Activated naive CD8-positive, alpha-beta T cell treated with anti-CD3 and anti-CD28 coated beads, Interleukin-2, amount 50 U/mL, for 24 hours (primary cell): ENCODE measurements around the gene AHDC1.
"Not testable (repeated sequence)": the region's sequence is repeated elsewhere in the genome, so short reads cannot be mapped to it uniquely, and the experiment has no call there.

Source experiments
- ATAC-seq: fragments of 150-1000 bp; cut with Tn5 transposase; one replicate; pipeline ENCODE4 v1.10.0; 2021
- DNase-seq: peaks from one replicate; pipeline ENCODE4 v3.0.0; 2021
- H3K27ac Mint-ChIP-seq: one replicate; pipeline ENCODE4 v1.8.0; 2021; ENCODE audit warnings: mild to moderate bottlenecking, mixed read lengths
- H3K27me3 Mint-ChIP-seq: one replicate; pipeline ENCODE4 v1.8.0; 2021; ENCODE audit warnings: mixed read lengths
- H3K36me3 Mint-ChIP-seq: one replicate; pipeline ENCODE4 v1.8.0; 2021; ENCODE audit warnings: low read depth, mixed read lengths
- H3K4me1 Mint-ChIP-seq: one replicate; pipeline ENCODE4 v1.8.0; 2021; ENCODE audit warnings: mixed read lengths
- H3K4me3 Mint-ChIP-seq: one replicate; pipeline ENCODE4 v1.8.0; 2021; ENCODE audit warnings: mild to moderate bottlenecking, moderate library complexity, mixed read lengths
- H3K9me3 Mint-ChIP-seq: one replicate; pipeline ENCODE4 v1.8.0; 2021; ENCODE audit warnings: mixed read lengths

Gene AHDC1

GRCh38 chr1:27545271-27545670 lies 58.7 kb downstream of the AHDC1 start:
- H3K9me3 Mint-ChIP-seq: no peaks in the 10 kb centered on the region
- H3K27ac Mint-ChIP-seq: no peak overlapping the region
- peaks cover under 1% of the 10 kb centered on the region for H3K36me3 Mint-ChIP-seq
- H3K4me3 Mint-ChIP-seq: no peak overlapping the region
- no peaks in the 10 kb centered on the region for H3K27me3 Mint-ChIP-seq
- H3K4me1 Mint-ChIP-seq: peaks cover 14% of the 10 kb centered on the region
- DNase-seq: no peak
- ATAC-seq: no peak

DNA sequence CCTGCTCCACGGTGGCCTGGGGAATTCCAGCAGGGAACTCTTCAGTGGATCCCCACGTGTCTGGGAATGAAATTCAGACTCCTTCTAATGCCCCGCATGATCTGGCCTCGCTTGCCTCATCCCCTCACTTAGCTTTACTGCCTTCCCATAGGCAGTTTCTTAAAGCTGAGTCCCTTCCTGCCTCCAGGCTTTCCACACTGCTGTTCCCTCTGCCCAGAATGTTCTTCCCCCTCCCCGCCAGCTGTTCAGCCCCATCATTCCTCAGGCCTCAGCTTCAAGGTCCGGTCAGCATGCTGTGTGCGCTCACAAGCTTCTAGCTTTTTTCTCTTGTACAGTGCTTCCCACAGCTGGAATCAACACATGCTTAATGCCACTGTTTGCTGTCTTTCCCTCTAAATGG lies 59.1 kb downstream of the AHDC1 start:
- H3K27me3 Mint-ChIP-seq: no peaks in the 10 kb centered on the region
- H3K9me3 Mint-ChIP-seq: no peaks in the 10 kb centered on the region
- H3K4me3 Mint-ChIP-seq: no peak overlapping the region
- no peak overlapping the region for H3K27ac Mint-ChIP-seq
- peaks cover 14% of the 10 kb centered on the region for H3K4me1 Mint-ChIP-seq
- peaks cover 1% of the 10 kb centered on the region for H3K36me3 Mint-ChIP-seq
- DNase-seq: no peak
- ATAC-seq: no peak

DNA sequence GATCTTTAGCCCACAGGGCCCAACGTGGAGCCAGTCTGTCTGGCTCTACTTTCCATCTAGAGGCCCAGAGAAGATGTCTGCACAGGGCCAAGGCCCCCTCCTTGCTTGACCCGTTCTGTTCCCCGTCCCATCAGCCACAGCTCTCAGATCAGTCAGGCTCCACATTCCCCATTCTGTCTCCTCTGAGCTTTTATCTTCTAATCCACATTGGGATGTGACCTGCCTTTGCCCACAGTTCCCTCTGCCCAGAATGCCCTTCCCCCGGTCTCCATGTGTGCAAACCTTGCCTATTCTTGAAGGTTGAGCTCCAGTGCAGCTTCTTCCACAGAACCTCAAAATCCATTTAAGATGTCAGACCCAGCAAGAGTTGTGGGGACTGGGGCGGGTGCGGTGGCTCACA lies 60.7 kb downstream of the AHDC1 start:
- H3K36me3 Mint-ChIP-seq: peaks cover 1% of the 10 kb centered on the region
- H3K9me3 Mint-ChIP-seq: no peaks in the 10 kb centered on the region
- no peak for DNase-seq
- no peak overlapping the region for H3K27ac Mint-ChIP-seq
- no peak for ATAC-seq
- no peak overlapping the region for H3K4me3 Mint-ChIP-seq
- peaks cover 14% of the 10 kb centered on the region for H3K4me1 Mint-ChIP-seq
- no peaks in the 10 kb centered on the region for H3K27me3 Mint-ChIP-seq

DNA sequence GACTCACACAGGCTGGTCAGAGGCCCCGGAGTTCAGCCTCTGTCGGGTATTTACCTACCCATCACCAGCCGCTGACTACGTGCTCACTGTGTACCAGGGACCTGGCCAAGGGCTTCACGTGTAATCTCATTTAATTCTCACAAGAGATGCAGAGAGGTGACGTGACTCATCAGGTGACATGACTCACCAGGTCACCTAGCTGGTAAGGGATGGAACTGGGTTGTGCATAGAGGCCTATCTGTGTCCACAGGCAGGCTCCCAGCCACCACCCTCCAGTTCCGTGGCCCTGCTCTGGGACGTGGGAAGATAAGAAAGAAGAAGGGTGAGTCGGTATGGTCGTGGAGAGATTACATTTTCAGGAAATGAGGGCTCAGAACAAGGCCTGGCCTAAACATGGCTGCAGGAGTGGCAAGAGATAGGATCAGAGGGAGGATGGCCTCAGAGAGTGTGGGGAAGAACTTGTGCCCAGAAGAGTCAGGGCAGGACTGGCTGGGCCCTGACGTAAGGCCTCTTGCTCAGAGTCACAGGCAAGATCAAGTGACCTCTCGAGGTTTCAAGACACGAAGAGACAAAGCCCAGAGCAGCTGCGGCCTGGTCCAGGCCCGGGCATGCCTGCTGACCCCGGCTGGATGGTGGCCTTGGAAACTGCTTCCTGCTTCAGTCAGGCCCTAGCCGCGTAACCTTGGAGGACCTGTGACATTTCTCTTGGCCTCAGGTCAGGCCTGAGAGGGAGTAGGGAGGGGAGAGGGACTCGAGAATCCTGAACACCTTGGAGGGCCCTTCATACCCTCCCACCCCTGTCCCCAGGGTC lies 61.3 kb downstream of the AHDC1 start:
- ATAC-seq (peak; percentile 92), DNase-seq (peak; percentile 29)
- H3K9me3 Mint-ChIP-seq: no peaks in the 10 kb centered on the region
- H3K4me3 Mint-ChIP-seq: no peak overlapping the region
- no peaks in the 10 kb centered on the region for H3K27me3 Mint-ChIP-seq
- peaks cover 14% of the 10 kb centered on the region for H3K4me1 Mint-ChIP-seq
- peak overlapping the region; percentile 52 for H3K27ac Mint-ChIP-seq
- H3K36me3 Mint-ChIP-seq: peaks cover 1% of the 10 kb centered on the region

- H3K4me3 Mint-ChIP-seq: no peak overlapping the region
- H3K27me3 Mint-ChIP-seq: no peaks in the 10 kb centered on the region
- peaks cover 14% of the 10 kb centered on the region for H3K4me1 Mint-ChIP-seq
- no peaks in the 10 kb centered on the region for H3K9me3 Mint-ChIP-seq
- ATAC-seq (no peak), DNase-seq (no peak)
- peaks cover 1% of the 10 kb centered on the region for H3K36me3 Mint-ChIP-seq
- no peak overlapping the region for H3K27ac Mint-ChIP-seq
These were observed 63.8 kb downstream of the AHDC1 start for GRCh38 chr1:27539901-27540861.

- H3K36me3 Mint-ChIP-seq: peaks cover 1% of the 10 kb centered on the region
These were observed 65.2 kb downstream of the AHDC1 start for GRCh38 chr1:27538793-27539192.

DNA sequence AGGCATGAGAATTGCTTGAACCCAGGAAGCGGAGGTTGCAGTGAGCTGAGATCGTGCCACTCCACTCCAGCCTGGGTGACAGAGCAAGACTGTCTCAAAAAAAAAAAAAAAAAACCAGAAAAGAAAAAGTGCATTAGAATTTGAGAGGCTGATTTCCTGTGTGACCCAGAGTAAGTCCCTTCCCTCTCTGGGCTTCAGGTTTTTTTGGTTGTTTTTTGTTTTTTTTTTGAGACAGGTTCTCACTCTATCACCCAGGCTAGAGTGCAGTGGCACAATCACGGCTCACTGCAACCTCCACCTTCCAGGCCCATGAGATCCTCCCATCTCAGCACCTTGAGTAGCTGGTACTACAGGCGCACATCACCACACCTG lies 65.7 kb downstream of the AHDC1 start:
- H3K9me3 Mint-ChIP-seq, H3K4me3 Mint-ChIP-seq, H3K27ac Mint-ChIP-seq, DNase-seq, ATAC-seq, H3K27me3 Mint-ChIP-seq, H3K36me3 Mint-ChIP-seq: not testable (repeated sequence)
- peaks cover 12% of the 10 kb centered on the region for H3K4me1 Mint-ChIP-seq

More at GRCh38 chr1:27538793-27539192, 65.2 kb downstream of the AHDC1 start:
- Mint-ChIP-seq H3K9me3 (no peaks in the 10 kb centered on the region), H3K4me1 (peaks cover 14% of the 10 kb centered on the region), H3K27me3 (no peaks in the 10 kb centered on the region), H3K4me3 (no peak overlapping the region), H3K27ac (no peak overlapping the region)
- DNase-seq (no peak), ATAC-seq (no peak)

DNA sequence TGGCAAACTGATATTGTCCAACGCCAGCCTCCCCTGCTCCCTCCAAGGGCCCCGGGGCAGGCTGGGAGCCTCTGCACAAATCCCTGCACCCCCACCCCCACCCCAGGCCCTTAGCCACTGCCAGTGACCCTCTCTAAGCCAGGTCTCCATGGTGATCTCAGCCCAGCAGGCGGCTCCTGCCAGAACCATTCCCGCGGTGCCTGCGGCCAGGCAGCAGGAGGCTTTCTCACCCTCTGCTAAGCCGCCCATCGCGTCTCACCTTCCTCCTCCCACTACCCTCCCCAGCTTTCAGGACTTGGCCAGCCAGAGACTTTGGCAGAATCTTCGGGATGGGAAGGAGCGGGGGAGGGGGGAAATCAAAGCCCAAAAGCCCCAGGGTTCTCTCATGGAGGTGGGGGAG lies 67.2 kb downstream of the AHDC1 start:
- Mint-ChIP-seq H3K27me3 (no peaks in the 10 kb centered on the region), H3K27ac (no peak overlapping the region)
- no peak for DNase-seq

GRCh38 chr1:27536010-27536757 lies 67.8 kb downstream of the AHDC1 start:
- Mint-ChIP-seq H3K27ac (no peak overlapping the region), H3K4me3 (no peak overlapping the region), H3K4me1 (peaks cover 10% of the 10 kb centered on the region), H3K36me3 (peaks cover 1% of the 10 kb centered on the region), H3K9me3 (no peaks in the 10 kb centered on the region), H3K27me3 (no peaks in the 10 kb centered on the region)
- no peak for ATAC-seq
- no peak for DNase-seq

More for the DNA sequence above, 67.2 kb downstream of the AHDC1 start:
- H3K4me1 Mint-ChIP-seq: peaks cover 8% of the 10 kb centered on the region
- H3K36me3 Mint-ChIP-seq: peaks cover 1% of the 10 kb centered on the region
- H3K9me3 Mint-ChIP-seq: no peaks in the 10 kb centered on the region
- H3K4me3 Mint-ChIP-seq: no peak overlapping the region
- no peak for ATAC-seq

- no peak overlapping the region for H3K27ac Mint-ChIP-seq
- ATAC-seq: no peak
- H3K9me3 Mint-ChIP-seq: no peaks in the 10 kb centered on the region
- no peak overlapping the region for H3K4me3 Mint-ChIP-seq
- peaks cover 1% of the 10 kb centered on the region for H3K36me3 Mint-ChIP-seq
- H3K4me1 Mint-ChIP-seq: peaks cover 10% of the 10 kb centered on the region
- no peaks in the 10 kb centered on the region for H3K27me3 Mint-ChIP-seq
- no peak for DNase-seq
These were observed 68.6 kb downstream of the AHDC1 start for GRCh38 chr1:27535386-27535785.

GRCh38 chr1:27531959-27532685 lies 71.8 kb downstream of the AHDC1 start:
- peaks cover 24% of the 10 kb centered on the region for H3K4me1 Mint-ChIP-seq
- no peaks in the 10 kb centered on the region for H3K9me3 Mint-ChIP-seq
- no peak for ATAC-seq
- H3K27me3 Mint-ChIP-seq: no peaks in the 10 kb centered on the region
- no peak for DNase-seq
- H3K4me3 Mint-ChIP-seq: no peak overlapping the region
- H3K27ac Mint-ChIP-seq: no peak overlapping the region
- H3K36me3 Mint-ChIP-seq: no peaks in the 10 kb centered on the region

GRCh38 chr1:27530192-27530591 lies 73.8 kb downstream of the AHDC1 start:
- peaks cover 43% of the 10 kb centered on the region for H3K4me1 Mint-ChIP-seq
- H3K27ac Mint-ChIP-seq: no peak overlapping the region
- peaks cover 1% of the 10 kb centered on the region for H3K36me3 Mint-ChIP-seq
- DNase-seq (no peak), ATAC-seq (no peak)
- no peaks in the 10 kb centered on the region for H3K27me3 Mint-ChIP-seq
- H3K9me3 Mint-ChIP-seq: no peaks in the 10 kb centered on the region
- H3K4me3 Mint-ChIP-seq: no peak overlapping the region

- no peak for DNase-seq
- Mint-ChIP-seq H3K4me3 (no peak overlapping the region), H3K27me3 (no peaks in the 10 kb centered on the region), H3K4me1 (peaks cover 48% of the 10 kb centered on the region), H3K36me3 (peaks cover 1% of the 10 kb centered on the region), H3K27ac (no peak overlapping the region), H3K9me3 (no peaks in the 10 kb centered on the region)
- ATAC-seq: no peak
These were observed 74.3 kb downstream of the AHDC1 start for GRCh38 chr1:27529704-27530018.
